NCI-H345 treated with DMSO at 0.1 percent for 48 hours (cell line): ENCODE data around the gene PRSS21.
A peak's percentile ranks its signal among the peaks of the same experiment; 100 is the strongest.

Source experiments
- DNase-seq: peaks from one replicate; lab custom pipeline; 2025; ENCODE audit not compliant: unreplicated experiment; lab: John Stamatoyannopoulos, UW

The PRSS21 gene

DNA sequence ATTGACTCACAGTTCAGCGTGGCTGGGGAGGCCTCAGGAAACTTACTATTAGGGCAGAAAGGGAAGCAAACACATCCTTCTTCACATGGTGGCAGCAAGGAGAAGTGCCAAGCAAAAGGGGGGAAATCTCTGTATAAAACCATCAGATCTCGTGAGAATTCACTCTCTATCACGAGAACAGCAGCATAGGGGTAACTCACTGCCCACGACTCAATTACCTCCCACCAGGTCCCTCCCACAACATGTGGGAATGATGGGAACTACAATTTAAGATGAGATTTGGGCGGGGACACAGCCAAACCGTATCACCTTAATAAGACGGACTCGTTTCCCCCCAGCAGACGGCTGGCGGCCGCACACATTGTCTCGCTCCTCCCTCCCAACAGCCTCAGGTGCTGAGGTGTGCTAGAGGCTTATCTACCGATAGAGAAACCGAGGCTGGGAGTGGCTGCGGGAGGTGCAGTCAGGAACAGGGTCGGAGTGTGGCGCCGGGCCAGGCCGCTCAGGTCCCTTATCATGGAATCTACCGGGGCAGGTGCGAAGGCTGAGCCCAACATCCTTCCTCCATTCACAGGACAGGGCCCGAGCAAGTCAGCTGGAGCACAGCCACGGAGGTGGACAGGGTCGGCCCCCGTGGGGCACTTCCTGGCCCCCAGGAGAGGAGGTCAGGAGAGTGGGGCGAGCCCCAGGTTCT is 8.2 kb downstream of the PRSS21 start:
- no peak for DNase-seq

DNA sequence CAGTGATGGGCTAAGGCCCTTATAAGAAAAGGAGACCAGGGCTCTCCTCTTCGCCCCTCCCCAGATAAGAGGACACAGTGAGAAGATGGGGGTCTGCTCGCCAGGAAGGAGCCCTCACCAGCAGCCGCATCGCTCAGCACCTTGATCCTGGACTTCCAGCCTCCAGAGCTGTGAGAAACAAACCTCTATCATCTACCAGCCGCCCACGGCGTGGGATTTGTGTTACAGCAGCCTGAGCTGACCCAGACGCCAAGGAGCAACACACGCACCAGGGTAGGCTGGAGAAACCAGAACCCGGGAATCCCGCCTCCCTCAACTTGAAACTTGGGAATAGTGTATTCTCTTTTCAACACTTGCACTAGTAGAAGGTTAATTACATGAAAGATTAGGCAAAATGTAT is 8.9 kb downstream of the PRSS21 start:
- no peak for DNase-seq

DNA sequence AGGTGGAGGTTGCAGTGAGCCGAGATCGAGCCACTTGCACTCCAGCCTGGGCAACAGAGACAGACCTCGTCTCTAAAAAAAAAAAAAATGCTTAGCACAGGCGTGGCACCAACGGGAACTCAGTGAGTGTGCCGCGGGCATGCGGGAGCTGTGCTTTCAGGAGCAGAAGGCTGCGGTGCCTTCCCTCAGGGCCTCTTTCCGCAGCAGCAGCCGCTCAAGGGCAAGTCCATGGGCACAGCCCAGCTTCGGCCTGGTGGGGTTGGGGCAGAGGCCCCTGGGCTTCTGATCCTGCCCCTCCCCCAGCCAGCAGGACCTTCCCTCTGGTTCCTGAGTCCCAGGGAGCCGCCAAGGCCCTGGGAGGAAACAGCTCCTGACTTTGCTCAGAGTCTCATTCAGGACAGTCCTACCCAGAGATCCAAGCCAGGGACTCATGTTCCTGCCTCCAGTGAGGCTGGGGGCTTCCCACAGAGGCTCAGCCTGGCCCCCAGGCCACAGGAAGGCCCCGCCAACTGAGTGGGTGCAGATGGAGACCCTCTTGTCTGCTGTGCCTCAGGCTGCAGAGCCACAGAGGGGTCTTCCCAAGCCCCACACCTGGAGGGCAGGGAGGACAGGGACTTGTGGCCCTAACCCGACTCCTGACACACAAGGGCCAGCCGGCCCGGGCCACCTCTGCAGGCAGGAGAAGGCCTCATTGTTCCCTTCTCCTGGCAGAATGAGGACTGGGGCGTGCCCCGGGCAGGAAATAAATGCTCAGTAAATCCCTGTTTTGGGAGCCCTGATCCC is 9.7 kb downstream of the PRSS21 start:
- DNase-seq, result no peak

DNA sequence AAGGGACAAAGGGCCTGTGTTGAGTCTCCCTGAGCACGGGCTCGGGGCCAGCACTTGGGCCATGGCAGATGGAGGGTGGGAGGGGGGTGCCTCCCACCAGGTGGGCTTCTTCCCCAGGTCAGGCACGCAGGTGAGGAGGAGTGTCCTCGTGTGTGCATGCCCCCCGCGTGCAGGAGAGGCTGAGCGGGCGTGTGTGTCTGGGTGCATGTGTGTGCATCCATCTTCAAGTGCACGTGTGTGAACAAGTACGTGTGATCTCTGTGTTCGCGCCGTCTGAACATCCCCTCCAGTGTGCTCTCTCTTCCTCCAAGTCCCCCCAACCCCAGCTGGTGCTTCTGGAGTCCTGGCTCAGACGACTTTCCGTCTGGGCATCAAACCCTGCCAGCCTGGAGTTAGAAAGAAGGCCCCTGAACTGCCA is 10.3 kb downstream of the PRSS21 start:
- DNase-seq, result no peak

DNA sequence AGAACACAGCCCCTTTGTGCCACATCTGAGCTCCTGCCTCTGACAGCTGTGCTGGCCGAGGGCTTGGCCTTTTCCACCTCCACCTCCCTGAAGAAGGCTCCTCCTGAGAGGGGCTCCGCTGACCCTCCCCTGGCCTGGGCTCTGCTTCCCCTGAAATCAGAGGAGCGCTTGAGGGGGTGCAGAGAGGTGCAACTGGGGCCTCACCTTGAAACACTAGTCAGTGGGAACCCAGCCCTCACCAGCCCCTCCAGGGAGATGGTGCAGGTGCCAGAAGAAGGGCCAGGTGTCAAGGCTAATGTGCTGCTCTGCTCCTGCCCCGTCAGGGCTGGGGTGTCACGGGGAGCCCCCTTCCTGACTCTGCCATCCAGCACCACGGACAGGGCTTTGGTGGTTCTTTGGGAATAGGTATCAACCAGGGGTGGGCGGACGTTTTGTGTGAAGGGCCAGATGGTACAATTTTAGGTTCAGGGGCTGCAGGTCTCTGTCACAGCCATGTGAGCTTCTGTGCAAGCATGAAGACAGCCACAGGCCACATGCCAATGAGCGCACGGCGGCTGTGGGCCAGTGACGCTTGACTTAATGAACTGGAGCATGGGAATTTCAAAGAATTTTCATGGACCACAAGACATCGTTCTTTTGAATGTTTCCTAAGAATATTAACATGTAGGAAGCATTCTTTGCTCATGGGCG is 10.9 kb downstream of the PRSS21 start:
- no peak for DNase-seq

- DNase-seq, result no peak
Measured at GRCh38 chr16:2828521-2828840, 11.4 kb downstream of the PRSS21 start.

GRCh38 chr16:2828876-2829430 is 11.9 kb downstream of the PRSS21 start:
- no peak for DNase-seq

DNA sequence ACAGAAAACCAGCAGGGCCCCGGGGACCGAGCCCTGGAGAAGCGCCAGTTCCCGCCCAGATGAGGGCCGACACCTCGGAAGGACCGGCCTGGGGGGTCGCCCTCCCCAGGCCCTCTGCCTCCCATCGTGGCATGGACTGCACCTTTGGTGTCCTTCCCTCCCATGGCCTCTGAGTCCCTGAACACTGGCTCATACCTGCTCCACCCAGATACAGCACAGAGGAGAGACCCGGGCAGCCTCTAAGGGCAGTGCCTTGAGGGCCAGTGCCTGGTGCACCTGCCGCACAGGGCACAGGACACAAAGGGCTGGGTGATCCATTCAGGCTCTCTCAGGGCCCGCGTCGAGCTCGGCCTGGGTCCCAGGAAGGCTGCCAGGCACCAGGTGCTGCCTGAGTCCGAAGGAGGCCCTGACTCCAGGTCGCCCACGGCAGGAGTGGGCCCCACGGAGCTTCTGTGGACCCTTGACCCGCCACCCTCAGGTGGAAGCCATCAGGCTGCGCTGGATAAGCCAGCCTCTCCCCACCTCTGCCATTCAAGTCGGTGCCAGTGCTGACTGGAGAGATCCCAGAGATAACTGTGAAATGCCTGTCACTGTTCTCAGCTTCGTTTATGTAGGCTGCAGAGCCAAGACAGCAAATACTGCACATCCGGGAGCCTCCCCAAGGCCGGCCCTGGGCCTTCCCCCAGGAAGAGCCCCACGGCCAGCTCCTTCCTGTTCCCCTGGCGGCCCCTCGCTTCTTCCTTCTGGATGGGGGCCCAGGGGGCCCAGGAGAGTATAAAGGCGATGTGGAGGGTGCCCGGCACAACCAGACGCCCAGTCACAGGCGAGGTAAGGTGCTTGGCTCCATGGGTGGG is 12.7 kb downstream of the PRSS21 start, which contains the start of gene ZG16B:
Gene ZG16B, plus strand, starts transcription at position 803 of the 854 bp plus-strand sequence. CDS start 139 bp downstream, outside the sequence.
- DNase-seq, result no peak

GRCh38 chr16:2830355-2830695 is 13.3 kb downstream of the PRSS21 start:
- no peak for DNase-seq

DNA sequence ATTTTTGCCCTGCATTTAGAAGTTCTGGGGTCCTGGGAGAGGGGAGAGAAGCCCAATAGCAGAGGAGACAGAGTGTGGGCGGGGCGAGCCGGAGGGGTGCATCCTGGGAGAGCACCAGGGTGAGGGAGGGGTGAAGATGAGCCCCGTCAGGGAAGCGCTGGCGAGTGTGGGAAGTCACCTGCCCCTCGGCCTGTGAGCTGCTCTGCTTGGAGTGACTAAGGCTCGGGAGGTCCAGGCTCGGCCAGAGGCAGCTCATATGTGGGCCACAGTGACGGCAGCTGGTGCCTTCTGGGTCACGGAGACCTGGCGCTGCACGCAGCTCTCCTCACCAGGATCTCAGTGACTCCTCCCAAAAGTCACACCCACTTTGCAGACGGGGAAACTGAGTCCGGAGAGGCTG is 14.2 kb downstream of the PRSS21 start:
- no peak for DNase-seq

DNA sequence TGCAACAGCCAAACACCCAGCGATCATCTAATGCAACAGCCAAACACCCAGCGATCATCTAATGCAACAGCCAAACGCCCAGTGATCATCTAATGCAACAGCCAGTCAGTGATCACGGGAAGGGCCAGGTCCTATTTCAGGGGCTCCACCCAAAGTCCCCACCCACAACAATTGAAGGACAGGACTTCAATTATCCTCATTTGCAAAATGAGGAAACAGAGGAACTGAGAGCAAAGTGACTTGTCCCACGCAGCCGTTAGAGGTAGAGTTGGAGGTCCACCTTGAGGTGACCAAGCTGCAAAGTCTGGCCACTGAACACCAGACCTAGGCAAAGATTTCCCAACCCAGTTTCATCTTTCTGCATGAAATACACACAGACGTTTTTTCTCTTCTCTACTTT is 16.7 kb downstream of the PRSS21 start:
- DNase-seq, result no peak

- DNase-seq, result no peak
Measured at GRCh38 chr16:2834968-2835367, 17.9 kb downstream of the PRSS21 start.

GRCh38 chr16:2835638-2836493 is 18.8 kb downstream of the PRSS21 start:
- no peak for DNase-seq

- no peak for DNase-seq
Measured at GRCh38 chr16:2836646-2837508, 19.8 kb downstream of the PRSS21 start.

DNA sequence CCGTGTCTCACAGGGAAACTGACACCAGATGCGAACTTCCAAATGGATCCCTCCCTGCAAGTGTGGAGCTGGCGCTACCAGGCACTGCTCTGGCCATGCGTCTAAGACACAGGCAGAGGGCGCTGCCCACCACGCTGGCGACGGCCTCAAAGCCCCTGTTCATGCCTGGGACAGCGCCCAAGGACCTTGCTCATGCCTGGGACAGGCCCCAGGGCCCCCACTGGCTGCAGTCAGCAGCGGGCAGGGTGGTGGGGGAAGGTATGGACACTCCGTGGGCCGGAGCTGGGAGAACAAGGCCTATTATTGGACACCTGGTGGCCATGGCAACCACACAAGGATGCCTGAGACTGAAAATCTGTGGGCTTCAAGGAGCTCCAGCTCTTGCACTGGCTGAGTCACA is 21.9 kb downstream of the PRSS21 start:
- peak; percentile 28 for DNase-seq

DNA sequence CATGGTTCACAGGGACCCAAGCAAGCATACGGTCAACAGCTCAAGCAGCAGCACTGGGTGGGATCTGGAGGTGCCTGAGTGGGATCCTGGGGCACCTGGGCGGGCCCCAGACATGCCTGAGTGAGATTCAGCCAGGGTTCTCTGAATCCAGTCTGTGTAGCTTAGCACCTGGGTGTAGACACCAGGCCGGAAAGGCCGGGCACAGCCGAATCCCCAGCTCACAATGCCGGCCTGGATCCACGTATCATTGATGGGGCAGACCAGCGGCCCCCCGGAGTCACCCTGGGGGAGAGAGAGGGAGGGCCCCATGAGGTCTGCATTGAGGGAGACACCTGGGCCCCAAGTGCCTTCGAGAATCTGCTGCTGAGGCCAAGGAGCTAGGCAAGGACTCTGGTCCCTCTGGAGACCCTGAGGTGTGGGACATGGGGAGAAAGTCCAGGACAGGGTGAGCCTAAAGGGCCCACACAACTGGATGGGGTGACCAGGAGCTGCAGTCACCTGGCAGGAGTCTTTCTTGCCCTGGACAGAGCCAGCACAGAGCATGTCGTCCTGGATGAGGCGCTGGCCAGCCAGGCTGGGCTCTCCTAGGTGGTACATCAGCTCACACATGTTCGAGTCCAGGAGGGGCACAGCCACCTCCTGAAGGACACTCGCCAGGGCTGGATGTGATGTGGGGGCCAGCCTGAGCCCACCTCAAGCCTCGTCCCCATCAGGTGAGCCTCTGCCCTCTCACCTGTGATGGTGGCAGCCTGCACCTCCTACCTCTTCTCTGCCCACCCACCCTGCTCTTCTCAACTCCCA is 22.8 kb downstream of the PRSS21 start:
- DNase-seq, result no peak

- no peak for DNase-seq
Measured at GRCh38 chr16:2840914-2841313, 23.9 kb downstream of the PRSS21 start.

- no peak for DNase-seq
Measured at GRCh38 chr16:2841606-2842339, 24.7 kb downstream of the PRSS21 start.
